K562 (cell line): ENCODE results near the gene CENPO. TPM values are rescaled to one million over a fixed set of nuclear protein-coding genes. Genes with fewer than 3 reads are reported as not detected.

Source experiments
- ARNT ChIP-seq, 2 experiments: fragments of 450-650 bp; IDR thresholded peaks; 2 replicates each; pipeline ENCODE4 v1.6.1; 2016; ENCODE audit warnings: mild to moderate bottlenecking in 1 of 2
- CHD4 ChIP-seq: fragments of 200-600 bp; sonication (generic); IDR thresholded peaks from 3 replicates; pipeline ENCODE4 v1.6.1; 2012; ENCODE audit warnings: low read depth, mild to moderate bottlenecking, mixed read lengths, low read length, inconsistent platforms; ENCODE audit not compliant: insufficient read depth, insufficient replicate concordance, poor library complexity, severe bottlenecking
- DMBX1 ChIP-seq: fragments of 250-450 bp; sonication (Bioruptor Pico); IDR thresholded peaks from 2 replicates; pipeline ENCODE4 v1.8.0; 2022; ENCODE audit warnings: inconsistent platforms, mild to moderate bottlenecking, moderate library complexity, borderline replicate concordance
- DPF2 ChIP-seq: fragments of 450-650 bp; IDR thresholded peaks from 2 replicates; pipeline ENCODE4 v1.6.1; 2016
- EZH2 ChIP-seq: IDR thresholded peaks from 2 replicates; pipeline ENCODE4 v1.6.1; 2012; ENCODE audit warnings: low read depth, mild to moderate bottlenecking, inconsistent platforms, low read length, borderline replicate concordance
- FOXP1 ChIP-seq: sonication (generic); formaldehyde crosslinking; IDR thresholded peaks from 2 replicates; pipeline ENCODE4 v1.8.0; 2022; ENCODE audit warnings: mild to moderate bottlenecking, missing genetic modification reagents
- HDAC8 ChIP-seq: fragments of 450-650 bp; IDR thresholded peaks from 2 replicates; pipeline ENCODE4 v1.6.1; 2016; ENCODE audit warnings: mild to moderate bottlenecking, missing genetic modification characterization, moderate library complexity, missing compliant biosample characterization
- ILK ChIP-seq: fragments of 450-650 bp; IDR thresholded peaks from 2 replicates; pipeline ENCODE4 v1.6.1; 2016; ENCODE audit warnings: missing genetic modification characterization, low read depth, mild to moderate bottlenecking, missing compliant biosample characterization, moderate library complexity, borderline replicate concordance
- MYBL2 ChIP-seq, 2 experiments: fragments of 450-650 bp in 1 of 2; sonication (generic) in 1 of 2; formaldehyde crosslinking in 1 of 2; IDR thresholded peaks; 2 replicates each; pipeline versions ENCODE4 v1.6.1 to v1.8.1; 2017 to 2022; ENCODE audit warnings: borderline replicate concordance in 1 of 2, inconsistent platforms in 1 of 2, low read depth in 1 of 2, mild to moderate bottlenecking in 1 of 2, missing genetic modification reagents in 1 of 2, moderate library complexity in 1 of 2
- ZNF174 ChIP-seq: fragments of 250-450 bp; sonication (Bioruptor Pico); IDR thresholded peaks from 2 replicates; pipeline ENCODE4 v1.4.0; 2020; ENCODE audit warnings: mild to moderate bottlenecking
- polyA plus RNA-seq, 8 experiments: library from polyadenylated mRNA; depleted of rRNA in 4 of 8; stranded (reverse) in 5 of 8; unstranded in 3 of 8; fragments of >200 nt; fragmentation: Nextera tagmentation in 2 of 8; fragmentation: Illumina TruSeq in 1 of 8; extraction: Ambion mirVana in 2 of 8; extraction: Trizol in 1 of 8; gene quantifications; 2 replicates each; pipeline versions ENCODE4 v1.2.1 to v1.2.3, GENCODE V29; 2011 to 2014; ENCODE audit warnings: inconsistent platforms in 1 of 8, missing spikeins in 1 of 8
- total RNA-seq, 7 experiments: library from RNA; depleted of rRNA in 6 of 7; stranded (reverse); fragments of >200 nt in 6 of 7; fragmentation: Illumina TruSeq in 2 of 7; extraction: Trizol in 2 of 7; gene quantifications; 2 replicates each; pipeline versions ENCODE4 v1.2.1 to v1.2.3, GENCODE V29; 2011 to 2021; ENCODE audit warnings: low replicate concordance in 1 of 7
- TF ChIP-seq, protein P1 (sequence below): fragments of 450-650 bp; IDR thresholded peaks from 2 replicates; pipeline ENCODE4 v1.6.1; 2014; ENCODE audit warnings: low read depth, mild to moderate bottlenecking, moderate library complexity, borderline replicate concordance
- TF ChIP-seq, protein P2 (sequence below): fragments of 450-650 bp; formaldehyde crosslinking; IDR thresholded peaks from 2 replicates; pipeline ENCODE4 v1.4.0; 2020; ENCODE audit warnings: mild to moderate bottlenecking, moderate library complexity
- TF ChIP-seq, protein P3 (sequence below): fragments of 250-450 bp; sonication (Bioruptor Pico); IDR thresholded peaks from 2 replicates; pipeline ENCODE4 v1.5.0; 2021; ENCODE audit warnings: mild to moderate bottlenecking, moderate library complexity
- TF ChIP-seq, protein P4 (sequence below), 2 experiments: fragments of 450-650 bp; IDR thresholded peaks; 2 replicates each; pipeline ENCODE4 v1.6.1; 2016
- TF ChIP-seq, protein P5 (sequence below), 2 experiments: fragments of 200-800 bp in 1 of 2; sonication (Bioruptor generic) in 1 of 2; sonication (generic) in 1 of 2; formaldehyde crosslinking in 1 of 2; IDR thresholded peaks in 1 of 2; conservative IDR thresholded peaks in 1 of 2; 2 replicates each; pipeline versions ENCODE4 v1.5.0 to v1.6.1; 2016 to 2020; ENCODE audit warnings: missing compliant biosample characterization in 1 of 2, missing genetic modification characterization in 1 of 2, missing genetic modification reagents in 1 of 2

CENPO gene
- total and polyA plus RNA-seq, 9 of the 15 experiments (the other 6 are each of a cell fraction or from before 2014, with no cell fraction given) = 30.6 to 59.4 (median 38.9) TPM

DNA sequence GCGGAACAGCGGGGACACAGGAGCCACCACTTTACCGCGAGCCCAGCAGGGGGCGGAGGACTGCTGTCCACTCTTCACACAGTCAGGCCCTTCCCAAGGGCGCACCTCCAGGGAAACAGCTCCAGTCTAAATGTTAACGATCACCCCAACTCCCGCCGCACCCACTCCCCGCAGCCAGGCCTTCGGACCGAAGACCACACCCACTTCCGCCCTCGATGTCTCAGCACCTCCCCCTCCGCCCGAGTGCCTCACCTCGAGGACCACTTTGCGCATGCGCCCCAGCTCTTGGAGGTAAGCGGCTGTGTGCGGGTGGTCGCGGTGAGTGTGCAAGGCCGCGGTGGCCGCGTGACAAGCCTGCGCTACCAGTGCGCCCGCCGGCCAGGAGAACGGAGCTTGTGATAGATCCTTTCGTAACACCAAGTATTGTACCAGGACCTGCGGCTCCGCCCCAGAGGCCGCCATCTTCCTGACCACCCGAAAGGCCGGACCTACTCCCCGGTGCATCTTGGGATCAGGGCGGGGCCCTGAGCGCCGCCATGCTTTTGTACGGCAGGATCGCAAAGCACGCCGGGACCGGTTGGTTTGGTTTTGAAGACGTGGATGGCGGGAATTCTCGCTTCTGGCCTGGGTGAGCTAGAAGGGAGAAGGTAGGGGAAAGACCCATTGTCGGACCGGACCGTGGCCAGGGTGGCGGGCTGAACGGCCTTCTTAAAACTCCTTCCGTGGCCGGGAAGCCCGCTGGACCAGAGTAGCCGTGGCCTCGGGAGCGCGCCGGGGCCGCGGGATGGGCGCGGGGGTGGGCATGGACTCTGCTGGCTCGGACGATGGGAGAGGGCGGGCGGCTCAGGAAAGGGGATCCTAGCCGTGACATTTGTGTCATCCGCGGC, at the start of gene CENPO, which contains the start of gene PTRHD1 (continued):
- TF ChIP-seq, protein P1, sequence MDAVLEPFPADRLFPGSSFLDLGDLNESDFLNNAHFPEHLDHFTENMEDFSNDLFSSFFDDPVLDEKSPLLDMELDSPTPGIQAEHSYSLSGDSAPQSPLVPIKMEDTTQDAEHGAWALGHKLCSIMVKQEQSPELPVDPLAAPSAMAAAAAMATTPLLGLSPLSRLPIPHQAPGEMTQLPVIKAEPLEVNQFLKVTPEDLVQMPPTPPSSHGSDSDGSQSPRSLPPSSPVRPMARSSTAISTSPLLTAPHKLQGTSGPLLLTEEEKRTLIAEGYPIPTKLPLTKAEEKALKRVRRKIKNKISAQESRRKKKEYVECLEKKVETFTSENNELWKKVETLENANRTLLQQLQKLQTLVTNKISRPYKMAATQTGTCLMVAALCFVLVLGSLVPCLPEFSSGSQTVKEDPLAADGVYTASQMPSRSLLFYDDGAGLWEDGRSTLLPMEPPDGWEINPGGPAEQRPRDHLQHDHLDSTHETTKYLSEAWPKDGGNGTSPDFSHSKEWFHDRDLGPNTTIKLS = peak; percentile 93
- TF ChIP-seq, protein P2, sequence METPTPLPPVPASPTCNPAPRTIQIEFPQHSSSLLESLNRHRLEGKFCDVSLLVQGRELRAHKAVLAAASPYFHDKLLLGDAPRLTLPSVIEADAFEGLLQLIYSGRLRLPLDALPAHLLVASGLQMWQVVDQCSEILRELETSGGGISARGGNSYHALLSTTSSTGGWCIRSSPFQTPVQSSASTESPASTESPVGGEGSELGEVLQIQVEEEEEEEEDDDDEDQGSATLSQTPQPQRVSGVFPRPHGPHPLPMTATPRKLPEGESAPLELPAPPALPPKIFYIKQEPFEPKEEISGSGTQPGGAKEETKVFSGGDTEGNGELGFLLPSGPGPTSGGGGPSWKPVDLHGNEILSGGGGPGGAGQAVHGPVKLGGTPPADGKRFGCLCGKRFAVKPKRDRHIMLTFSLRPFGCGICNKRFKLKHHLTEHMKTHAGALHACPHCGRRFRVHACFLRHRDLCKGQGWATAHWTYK (CRISPR knock-in tag) = no peak; the same call in 1 of the 2 replicates
- no peak for TF ChIP-seq DMBX1 (CRISPR knock-in tag)
- 0 out of 2 replicates have a peak, but pooled peaks have one; percentile 31 for TF ChIP-seq HDAC8 (tag)
- TF ChIP-seq EZH2 = no peak
- TF ChIP-seq, protein P3, sequence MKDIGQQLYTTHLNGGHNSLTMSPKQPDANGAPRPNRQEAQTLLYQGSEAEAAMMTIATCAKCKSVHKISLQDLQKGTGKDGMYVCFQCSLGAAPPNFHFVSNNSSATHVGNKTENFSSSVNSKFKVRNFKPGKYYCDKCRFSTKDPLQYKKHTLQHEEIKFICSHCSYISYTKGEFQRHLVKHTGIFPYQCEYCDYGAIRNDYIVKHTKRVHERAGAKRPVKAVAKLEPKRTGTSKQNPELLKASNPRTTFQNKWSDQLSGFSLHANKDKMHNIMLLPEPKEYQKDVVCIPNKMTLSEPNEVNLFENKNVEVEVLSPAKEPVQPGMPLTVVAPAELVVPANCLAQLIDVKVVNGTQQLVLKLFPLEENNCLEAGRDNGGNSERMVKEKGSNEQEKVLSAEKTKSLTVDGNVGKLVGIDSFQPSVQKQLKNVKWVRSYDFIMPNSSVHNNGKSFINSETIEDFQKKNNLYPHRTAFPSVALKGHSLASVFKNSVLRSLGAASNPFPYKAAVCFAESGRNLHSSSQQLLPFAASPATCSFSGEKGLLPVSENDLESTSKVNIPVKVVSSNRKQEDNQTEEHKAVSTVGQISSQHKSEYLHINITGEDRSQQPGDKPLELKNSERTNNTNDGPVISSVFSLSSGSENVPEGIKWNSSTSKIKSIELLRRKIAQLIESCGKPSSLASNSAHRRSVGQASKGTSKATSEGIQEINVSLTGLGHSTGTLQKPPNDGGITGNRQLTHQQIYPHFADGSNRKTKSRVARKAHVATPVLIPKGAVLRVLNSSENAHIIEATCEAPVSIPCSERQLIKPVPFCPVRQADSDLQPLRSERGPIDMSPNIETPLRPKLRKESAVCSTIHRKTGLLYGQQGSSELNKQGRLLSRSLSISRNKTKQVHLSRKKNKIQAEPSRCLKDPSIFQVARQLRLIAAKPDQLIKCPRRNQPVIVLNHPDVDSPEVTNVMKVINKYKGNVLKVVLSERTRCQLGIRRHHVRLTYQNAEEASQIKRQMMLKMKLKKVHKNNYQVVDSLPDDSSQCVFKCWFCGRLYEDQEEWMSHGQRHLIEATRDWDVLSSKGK (CRISPR knock-in tag) = no peak
- TF ChIP-seq ZNF174 (CRISPR knock-in tag) = no peak
- no peak for TF ChIP-seq CHD4
- TF ChIP-seq, protein P4, sequence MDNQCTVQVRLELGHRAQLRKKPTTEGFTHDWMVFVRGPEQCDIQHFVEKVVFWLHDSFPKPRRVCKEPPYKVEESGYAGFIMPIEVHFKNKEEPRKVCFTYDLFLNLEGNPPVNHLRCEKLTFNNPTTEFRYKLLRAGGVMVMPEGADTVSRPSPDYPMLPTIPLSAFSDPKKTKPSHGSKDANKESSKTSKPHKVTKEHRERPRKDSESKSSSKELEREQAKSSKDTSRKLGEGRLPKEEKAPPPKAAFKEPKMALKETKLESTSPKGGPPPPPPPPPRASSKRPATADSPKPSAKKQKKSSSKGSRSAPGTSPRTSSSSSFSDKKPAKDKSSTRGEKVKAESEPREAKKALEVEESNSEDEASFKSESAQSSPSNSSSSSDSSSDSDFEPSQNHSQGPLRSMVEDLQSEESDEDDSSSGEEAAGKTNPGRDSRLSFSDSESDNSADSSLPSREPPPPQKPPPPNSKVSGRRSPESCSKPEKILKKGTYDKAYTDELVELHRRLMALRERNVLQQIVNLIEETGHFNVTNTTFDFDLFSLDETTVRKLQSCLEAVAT (IDR thresholded peaks at IDR 0.05) = peak in 1 of 2 experiments; percentile 62; a peak in 1 of 4 replicates
- TF ChIP-seq, protein P5, sequence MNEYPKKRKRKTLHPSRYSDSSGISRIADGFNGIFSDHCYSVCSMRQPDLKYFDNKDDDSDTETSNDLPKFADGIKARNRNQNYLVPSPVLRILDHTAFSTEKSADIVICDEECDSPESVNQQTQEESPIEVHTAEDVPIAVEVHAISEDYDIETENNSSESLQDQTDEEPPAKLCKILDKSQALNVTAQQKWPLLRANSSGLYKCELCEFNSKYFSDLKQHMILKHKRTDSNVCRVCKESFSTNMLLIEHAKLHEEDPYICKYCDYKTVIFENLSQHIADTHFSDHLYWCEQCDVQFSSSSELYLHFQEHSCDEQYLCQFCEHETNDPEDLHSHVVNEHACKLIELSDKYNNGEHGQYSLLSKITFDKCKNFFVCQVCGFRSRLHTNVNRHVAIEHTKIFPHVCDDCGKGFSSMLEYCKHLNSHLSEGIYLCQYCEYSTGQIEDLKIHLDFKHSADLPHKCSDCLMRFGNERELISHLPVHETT (CRISPR knock-in tag; conservative IDR thresholded peaks at IDR 0.05 in 1 of 2, IDR thresholded peaks at IDR 0.05 in 1 of 2) = peak in 1 of 2 experiments; percentile 83; a peak in 2 of 4 replicates
- 0 out of 4 replicates have a peak, but pooled peaks have one; percentile 17 to 60 for TF ChIP-seq ARNT (IDR thresholded peaks at IDR 0.05)
- peak; percentile 94 for TF ChIP-seq MYBL2 (IDR thresholded peaks at IDR 0.05; ENCODE audit: low read depth)
- no peak for TF ChIP-seq MYBL2 (CRISPR knock-in tag; IDR thresholded peaks at IDR 0.05; ENCODE audit: borderline replicate concordance)
- no peak for TF ChIP-seq DPF2
- TF ChIP-seq ILK (tag) = no peak
- peak; percentile 3; the same call in 1 of the 2 replicates for TF ChIP-seq FOXP1 (CRISPR knock-in tag)
